Thyroid gland (tissue), 4 donors: ENCODE measurements around the gene UGT1A10.

Experiments used
- CTCF ChIP-seq, 6 experiments: fragments of 200-600 bp in 3 of 6; fragments of 450-650 bp in 3 of 6; sonication (generic) in 3 of 6; IDR thresholded peaks; one replicate each; pipeline ENCODE4 v1.5.1; 2016 to 2019; ENCODE audit warnings: antibody characterized with exemption in 6 of 6, mild to moderate bottlenecking in 2 of 6, inconsistent platforms in 1 of 6, moderate library complexity in 1 of 6
- POLR2A ChIP-seq, 2 donors: fragments of 450-650 bp; IDR thresholded peaks; one replicate each; pipeline ENCODE4 v1.6.1; 2017; ENCODE audit warnings: antibody characterized with exemption in 2 of 2, mild to moderate bottlenecking in 2 of 2, moderate library complexity in 1 of 2

DNA sequence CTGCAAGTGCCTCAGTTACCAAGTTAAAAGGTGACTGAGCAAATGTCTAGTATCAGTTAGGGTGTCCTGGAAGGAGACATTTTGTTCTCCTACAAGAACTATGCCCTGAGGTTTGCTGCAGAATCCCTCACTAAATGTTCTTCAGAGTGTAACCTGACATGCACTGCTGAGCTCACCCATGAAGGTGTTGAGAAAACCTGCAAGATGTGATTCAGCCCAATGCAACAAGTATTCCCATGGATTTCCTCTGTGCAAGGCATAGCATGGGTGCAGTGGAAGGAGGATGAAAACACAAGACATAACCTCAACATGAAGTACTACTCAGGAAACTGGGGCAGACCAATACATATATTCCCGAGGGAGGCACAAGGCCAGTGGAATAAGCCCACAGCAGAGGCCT, 34.2 kb upstream of the UGT1A10 start:
- TF ChIP-seq CTCF (IDR thresholded peaks at IDR 0.05) (no peak), POLR2A (IDR thresholded peaks at IDR 0.05) (no peak)
